Activated T-cell treated with anti-CD3 and anti-CD28 coated beads, Interleukin-2, amount 50 U/mL, for 4 hours (primary cell): ENCODE data around the gene SLC25A1. TPM values are rescaled to one million over a fixed set of nuclear protein-coding genes. Genes with fewer than 3 reads are reported as not detected.

Experiments used
- ATAC-seq, 2 donors: fragments of 200-7000 bp; cut with Tn5 transposase; one replicate each; pipeline ENCODE4 v1.10.0; 2021
- DNase-seq: peaks from one replicate; pipeline ENCODE4 v3.0.0-alpha.2; 2020
- H3K27me3 Mint-ChIP-seq: one replicate; pipeline ENCODE4 v1.8.0; 2021; ENCODE audit warnings: low read depth, mixed read lengths
- H3K36me3 Mint-ChIP-seq: one replicate; pipeline ENCODE4 v1.8.0; 2022; ENCODE audit warnings: mixed read lengths; ENCODE audit not compliant: insufficient read depth
- H3K4me1 Mint-ChIP-seq: one replicate; pipeline ENCODE4 v1.8.0; 2021; ENCODE audit warnings: low read depth, mixed read lengths
- H3K4me3 Mint-ChIP-seq: one replicate; pipeline ENCODE4 v1.8.0; 2021; ENCODE audit warnings: mild to moderate bottlenecking, moderate library complexity, mixed read lengths
- H3K9me3 Mint-ChIP-seq: one replicate; pipeline ENCODE4 v1.8.0; 2021; ENCODE audit warnings: mixed read lengths
- total RNA-seq, 3 donors: library from RNA; stranded (reverse); gene quantifications; one replicate each; pipeline ENCODE4 v1.2.1, GENCODE V29; 2021

The SLC25A1 gene
- total RNA-seq, 3 donors from 2014 or later, result 31.7 to 36.6 (median 34.1) TPM

- Mint-ChIP-seq H3K4me3 (no peak overlapping the region), H3K36me3 (no peaks in the 10 kb centered on the region), H3K4me1 (peaks cover 24% of the 10 kb centered on the region), H3K27me3 (no peaks in the 10 kb centered on the region), H3K9me3 (no peaks in the 10 kb centered on the region)
- ATAC-seq (no peak), DNase-seq (no peak)
Observed at GRCh38 chr22:19180234-19180633, 1.7 kb upstream of the SLC25A1 start.

- Mint-ChIP-seq H3K4me1 (peaks cover 24% of the 10 kb centered on the region), H3K4me3 (peak overlapping the region; percentile 82), H3K9me3 (no peaks in the 10 kb centered on the region), H3K27me3 (no peaks in the 10 kb centered on the region), H3K36me3 (no peaks in the 10 kb centered on the region)
- ATAC-seq (peak; percentile 20 to 37), DNase-seq (no peak)
Observed at GRCh38 chr22:19179497-19180048, 1.0 kb upstream of the SLC25A1 start.

DNA sequence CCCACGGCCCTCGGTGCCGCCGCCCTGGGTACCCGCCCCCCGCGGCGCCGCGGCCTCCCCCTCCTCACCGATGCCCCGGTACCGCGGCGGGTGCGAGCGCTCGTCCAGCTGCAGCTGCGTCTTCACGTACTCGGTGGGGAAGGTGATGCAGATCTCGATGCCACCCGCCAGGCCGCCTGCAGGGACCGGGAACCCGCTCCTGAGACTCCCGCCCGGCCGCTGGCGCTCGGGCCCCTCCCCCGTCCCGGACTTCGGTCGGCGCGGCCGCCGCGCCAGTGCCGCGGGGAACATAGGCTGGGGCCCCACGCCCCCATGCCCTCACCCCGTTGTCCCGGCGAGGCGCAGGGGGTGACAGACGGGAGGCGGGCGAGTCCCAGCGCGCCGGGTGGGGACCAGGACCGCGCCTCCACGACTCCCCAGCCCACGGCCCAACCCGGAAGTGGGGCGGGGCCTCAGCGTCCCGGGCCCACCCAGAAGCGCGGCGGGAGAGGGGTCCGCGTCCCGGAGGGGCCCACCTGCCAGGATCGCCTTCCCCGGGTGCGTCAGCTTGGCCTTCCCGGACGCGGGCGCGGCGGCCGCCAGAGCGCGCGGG lies 375 bp downstream of the SLC25A1 start:
- Mint-ChIP-seq H3K36me3 (no peaks in the 10 kb centered on the region), H3K9me3 (no peaks in the 10 kb centered on the region), H3K4me3 (peak overlapping the region; percentile 55), H3K4me1 (peaks cover 31% of the 10 kb centered on the region), H3K27me3 (no peaks in the 10 kb centered on the region)
- ATAC-seq (peak; percentile 64), DNase-seq (peak; percentile 40)

DNA sequence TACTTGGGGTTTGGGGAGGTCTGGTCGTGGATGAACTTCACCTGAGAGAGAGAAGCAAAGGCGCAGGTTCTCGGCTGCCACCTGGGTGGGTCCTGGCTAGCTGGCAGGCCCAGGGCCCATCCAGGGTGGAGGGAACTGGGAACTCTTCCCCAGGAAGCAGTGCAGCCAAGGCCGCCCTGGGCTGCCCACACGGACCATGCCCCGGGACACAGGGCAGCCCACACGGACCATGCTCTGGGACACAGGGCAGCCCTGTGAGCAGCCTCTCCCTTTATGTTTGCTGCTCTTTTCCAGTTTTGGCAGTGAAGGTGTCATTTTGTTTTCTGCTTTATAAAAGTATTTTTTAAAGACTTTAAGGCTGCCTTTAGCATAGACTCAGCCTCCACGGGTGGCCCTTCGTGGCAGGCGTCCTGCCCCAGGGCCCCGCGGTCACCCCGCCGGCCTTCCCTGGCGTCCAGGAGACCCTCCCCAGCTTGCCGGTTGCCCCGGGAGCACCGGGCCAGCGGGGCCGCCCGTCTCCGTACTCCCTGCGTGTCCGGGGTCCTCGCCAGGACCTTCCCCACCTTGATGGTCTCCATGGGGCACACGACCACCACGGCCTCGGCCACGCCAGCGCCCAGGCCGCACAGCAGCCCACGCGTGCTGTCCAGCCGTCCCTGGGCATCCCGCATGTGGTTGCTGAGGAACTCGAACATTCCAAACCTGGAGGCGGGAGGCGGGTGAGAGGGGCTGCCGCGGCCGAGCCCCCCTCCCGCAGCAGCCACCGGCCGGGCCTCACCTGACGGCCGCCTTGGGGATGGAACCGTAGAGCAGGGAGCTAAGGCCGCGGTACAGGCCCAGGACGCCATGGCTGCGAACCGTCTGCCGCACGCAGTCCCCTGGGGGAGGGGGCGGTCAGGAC lies 1.1 kb downstream of the SLC25A1 start:
- peak in 1 of 2 donors; percentile 0 for ATAC-seq
- no peaks in the 10 kb centered on the region for H3K9me3 Mint-ChIP-seq
- DNase-seq, result no peak
- H3K27me3 Mint-ChIP-seq, result no peaks in the 10 kb centered on the region
- peak overlapping the region; percentile 70 for H3K4me3 Mint-ChIP-seq
- H3K36me3 Mint-ChIP-seq, result peaks cover 4% of the 10 kb centered on the region
- peaks cover 36% of the 10 kb centered on the region for H3K4me1 Mint-ChIP-seq

DNA sequence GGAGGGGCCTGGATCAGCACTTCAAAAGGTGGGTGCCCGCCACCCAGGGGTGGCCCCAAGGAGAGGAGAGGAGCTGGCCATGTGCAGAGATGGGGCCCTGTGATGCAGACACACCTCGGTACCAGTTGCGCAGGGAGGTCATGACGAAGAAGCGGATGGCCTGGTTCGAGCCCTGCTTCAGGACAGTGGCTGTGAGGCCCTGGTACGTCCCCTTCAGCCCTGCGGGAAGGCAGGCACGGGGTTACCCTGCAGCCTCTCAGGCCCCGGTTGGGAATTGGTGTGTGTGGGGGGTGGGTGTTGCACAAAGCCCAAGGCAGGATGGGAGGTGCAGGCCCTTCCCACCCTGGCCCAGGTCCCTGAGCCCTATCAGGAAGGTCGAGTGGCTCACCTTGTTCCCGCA lies 1.8 kb downstream of the SLC25A1 start:
- H3K4me3 Mint-ChIP-seq, result peak overlapping the region; percentile 67
- peaks cover 4% of the 10 kb centered on the region for H3K36me3 Mint-ChIP-seq
- DNase-seq (no peak), ATAC-seq (no peak)
- H3K4me1 Mint-ChIP-seq, result peaks cover 32% of the 10 kb centered on the region
- H3K9me3 Mint-ChIP-seq, result no peaks in the 10 kb centered on the region
- no peaks in the 10 kb centered on the region for H3K27me3 Mint-ChIP-seq

DNA sequence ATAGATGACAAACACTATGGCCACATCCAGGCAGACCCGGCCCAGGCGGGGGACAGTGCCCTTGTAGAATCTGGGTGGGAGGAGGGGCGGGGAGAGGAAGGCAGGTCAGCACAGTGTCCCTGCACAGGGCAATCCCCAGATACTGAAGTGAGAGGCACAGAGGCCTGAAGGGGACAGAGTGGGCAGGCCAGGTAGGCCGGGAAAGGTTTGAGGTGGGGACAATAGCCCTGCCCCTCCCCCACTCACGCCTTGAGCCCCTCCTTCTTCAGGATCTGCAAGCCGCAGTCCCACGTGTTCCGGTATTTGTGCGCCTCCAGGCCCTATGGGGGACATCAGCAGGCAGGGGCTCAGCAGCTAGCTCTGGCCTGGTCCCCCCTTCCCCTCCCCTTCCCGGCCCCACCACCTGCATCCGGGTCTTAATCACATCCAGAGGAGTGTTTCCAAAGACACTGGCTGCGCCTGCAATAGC lies 2.3 kb downstream of the SLC25A1 start:
- ATAC-seq (no peak), DNase-seq (no peak)
- no peaks in the 10 kb centered on the region for H3K27me3 Mint-ChIP-seq
- H3K4me3 Mint-ChIP-seq, result peak overlapping the region; percentile 67
- H3K36me3 Mint-ChIP-seq, result peaks cover 4% of the 10 kb centered on the region
- peaks cover 32% of the 10 kb centered on the region for H3K4me1 Mint-ChIP-seq
- H3K9me3 Mint-ChIP-seq, result no peaks in the 10 kb centered on the region

- H3K36me3 Mint-ChIP-seq, result peaks cover 4% of the 10 kb centered on the region
- peaks cover under 1% of the 10 kb centered on the region for H3K27me3 Mint-ChIP-seq
- DNase-seq (no peak), ATAC-seq (no peak)
- peaks cover 31% of the 10 kb centered on the region for H3K4me1 Mint-ChIP-seq
- no peaks in the 10 kb centered on the region for H3K9me3 Mint-ChIP-seq
- peak overlapping the region; percentile 25 for H3K4me3 Mint-ChIP-seq
Observed at GRCh38 chr22:19175602-19176174, 2.8 kb downstream of the SLC25A1 start.

DNA sequence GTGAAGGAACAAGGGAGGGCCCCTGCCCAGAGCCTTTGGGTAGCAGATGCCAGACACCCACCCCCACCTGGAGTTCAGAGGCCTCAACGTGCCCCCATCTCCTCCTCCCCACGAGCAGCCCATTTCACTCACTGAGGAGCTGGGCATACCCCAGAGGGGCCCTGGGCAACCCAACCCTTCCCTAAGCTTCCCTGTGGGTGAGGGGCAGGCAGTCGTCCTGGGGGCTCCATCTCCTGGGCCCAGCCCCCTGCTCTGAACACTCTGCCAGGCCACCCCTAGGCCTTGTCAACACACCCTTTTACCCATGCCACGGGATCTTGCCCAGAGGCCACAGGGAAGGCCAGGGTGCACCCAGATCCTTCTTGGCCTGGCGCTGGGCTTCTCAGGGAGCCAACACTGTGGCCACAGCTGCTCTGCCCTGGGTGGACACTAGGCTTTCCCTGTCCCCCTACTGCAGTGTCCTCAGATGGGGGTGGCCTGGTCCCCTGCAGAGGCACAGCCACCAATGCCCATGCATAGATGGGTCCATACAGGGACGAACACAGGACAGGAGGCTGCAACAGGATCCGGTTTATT lies 3.4 kb downstream of the SLC25A1 start:
- peaks cover 35% of the 10 kb centered on the region for H3K4me1 Mint-ChIP-seq
- no peak overlapping the region for H3K4me3 Mint-ChIP-seq
- H3K36me3 Mint-ChIP-seq, result peaks cover 4% of the 10 kb centered on the region
- H3K9me3 Mint-ChIP-seq, result no peaks in the 10 kb centered on the region
- ATAC-seq (no peak), DNase-seq (no peak)
- H3K27me3 Mint-ChIP-seq, result peaks cover 6% of the 10 kb centered on the region

GRCh38 chr22:19174106-19175025 lies 4.2 kb downstream of the SLC25A1 start:
- Mint-ChIP-seq H3K27me3 (peaks cover 12% of the 10 kb centered on the region), H3K9me3 (no peaks in the 10 kb centered on the region), H3K36me3 (peaks cover 4% of the 10 kb centered on the region), H3K4me1 (peaks cover 33% of the 10 kb centered on the region), H3K4me3 (peak overlapping the region; percentile 97)
- ATAC-seq (no peak), DNase-seq (no peak)

GRCh38 chr22:19173047-19174035 lies 5.2 kb downstream of the SLC25A1 start:
- peaks cover 21% of the 10 kb centered on the region for H3K27me3 Mint-ChIP-seq
- H3K9me3 Mint-ChIP-seq, result no peaks in the 10 kb centered on the region
- peaks cover 4% of the 10 kb centered on the region for H3K36me3 Mint-ChIP-seq
- H3K4me1 Mint-ChIP-seq, result peaks cover 33% of the 10 kb centered on the region
- H3K4me3 Mint-ChIP-seq, result peak overlapping the region; percentile 97
- no peak for DNase-seq
- no peak for ATAC-seq

- Mint-ChIP-seq H3K9me3 (no peaks in the 10 kb centered on the region), H3K4me1 (peaks cover 33% of the 10 kb centered on the region), H3K27me3 (peaks cover 29% of the 10 kb centered on the region), H3K36me3 (peaks cover 4% of the 10 kb centered on the region), H3K4me3 (peak overlapping the region; percentile 97)
- DNase-seq (no peak), ATAC-seq (no peak)
Observed at GRCh38 chr22:19172213-19173046, 6.1 kb downstream of the SLC25A1 start.

DNA sequence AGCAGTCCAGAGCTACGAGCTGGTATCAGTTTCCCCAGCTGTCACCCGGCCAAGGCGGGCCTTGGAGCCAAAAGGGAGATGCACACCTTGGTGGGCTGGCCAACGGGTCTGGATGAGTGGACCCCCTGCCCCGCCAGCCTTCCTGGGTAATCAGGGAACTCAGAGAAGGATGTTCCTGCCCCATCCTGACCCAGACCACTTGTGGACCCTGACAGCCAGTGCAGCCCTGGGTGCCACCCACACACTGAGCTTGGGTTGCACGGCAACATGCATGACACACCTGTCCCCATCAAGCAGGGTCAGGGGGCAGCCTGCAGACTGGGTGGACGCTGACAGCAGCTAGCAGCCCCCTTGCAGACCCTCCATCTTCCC lies 8.6 kb downstream of the SLC25A1 start:
- H3K4me3 Mint-ChIP-seq, result peak overlapping the region; percentile 97
- ATAC-seq (no peak), DNase-seq (no peak)
- H3K4me1 Mint-ChIP-seq, result peaks cover 31% of the 10 kb centered on the region
- H3K36me3 Mint-ChIP-seq, result peaks cover 4% of the 10 kb centered on the region
- no peaks in the 10 kb centered on the region for H3K9me3 Mint-ChIP-seq
- H3K27me3 Mint-ChIP-seq, result peaks cover 41% of the 10 kb centered on the region
